IPS-18c (cell line): ENCODE results near the gene PRKAG1.

ENCODE experiments used
- H3K4me3 ChIP-seq: 2 replicates; pipeline ENCODE4 v1.7.0; 2013; ENCODE audit warnings: low read depth, mild to moderate bottlenecking, low read length, moderate library complexity; ENCODE audit not compliant: insufficient read depth
- H3K9me3 ChIP-seq: one replicate; pipeline ENCODE4 v1.6.1; 2013; ENCODE audit warnings: mild to moderate bottlenecking, low read length, moderate library complexity; ENCODE audit not compliant: control insufficient read depth, insufficient read depth

PRKAG1 gene

GRCh38 chr12:49023812-49024211, 5.2 kb upstream of the PRKAG1 start:
- Histone ChIP-seq H3K9me3 (no peaks in the 10 kb centered on the region), H3K4me3 (no peak overlapping the region)

GRCh38 chr12:49022558-49023178, 4.1 kb upstream of the PRKAG1 start:
- H3K4me3 ChIP-seq = no peak overlapping the region

GRCh38 chr12:49021292-49021915, 2.8 kb upstream of the PRKAG1 start:
- no peaks in the 10 kb centered on the region for H3K9me3 ChIP-seq
- no peak overlapping the region for H3K4me3 ChIP-seq

More at GRCh38 chr12:49022558-49023178, 4.1 kb upstream of the PRKAG1 start:
- H3K9me3 ChIP-seq = no peaks in the 10 kb centered on the region

- Histone ChIP-seq H3K9me3 (no peaks in the 10 kb centered on the region), H3K4me3 (no peak overlapping the region)
Observed at GRCh38 chr12:49020441-49020840, 1.9 kb upstream of the PRKAG1 start.

GRCh38 chr12:49019443-49020324, 1.1 kb upstream of the PRKAG1 start:
- Histone ChIP-seq H3K9me3 (no peaks in the 10 kb centered on the region), H3K4me3 (no peak overlapping the region)

GRCh38 chr12:49019120-49019430, 499 bp upstream of the PRKAG1 start:
- Histone ChIP-seq H3K9me3 (no peaks in the 10 kb centered on the region), H3K4me3 (peak overlapping the region; percentile 97)

GRCh38 chr12:49017891-49018260, 700 bp downstream of the PRKAG1 start:
- Histone ChIP-seq H3K9me3 (no peaks in the 10 kb centered on the region), H3K4me3 (peak overlapping the region; percentile 97)

- Histone ChIP-seq H3K9me3 (no peaks in the 10 kb centered on the region), H3K4me3 (no peak overlapping the region)
Observed at GRCh38 chr12:49015196-49015595, 3.4 kb downstream of the PRKAG1 start.

- Histone ChIP-seq H3K9me3 (no peaks in the 10 kb centered on the region), H3K4me3 (no peak overlapping the region)
Observed at GRCh38 chr12:49014547-49014946, 4.0 kb downstream of the PRKAG1 start.

- Histone ChIP-seq H3K4me3 (no peak overlapping the region), H3K9me3 (no peaks in the 10 kb centered on the region)
Observed at GRCh38 chr12:49013428-49013827, 5.1 kb downstream of the PRKAG1 start.

GRCh38 chr12:49012739-49013138, 5.8 kb downstream of the PRKAG1 start:
- Histone ChIP-seq H3K4me3 (no peak overlapping the region), H3K9me3 (no peaks in the 10 kb centered on the region)

GRCh38 chr12:49010092-49010668, 8.4 kb downstream of the PRKAG1 start:
- H3K4me3 ChIP-seq = no peak overlapping the region
- no peaks in the 10 kb centered on the region for H3K9me3 ChIP-seq

GRCh38 chr12:49008943-49009342, 9.6 kb downstream of the PRKAG1 start:
- no peaks in the 10 kb centered on the region for H3K9me3 ChIP-seq
- H3K4me3 ChIP-seq = no peak overlapping the region

GRCh38 chr12:49000346-49000745, 18.2 kb downstream of the PRKAG1 start:
- H3K4me3 ChIP-seq = no peak overlapping the region; the same call in 1 of the 2 replicates

GRCh38 chr12:48999371-49000131, 19.0 kb downstream of the PRKAG1 start, which contains the start of gene DDN:
Gene DDN, minus strand, starts transcription at chr12:48999375. Its CDS starts 88 bp downstream, at chr12:48999287.
- Histone ChIP-seq H3K4me3 (peak within 1 kb of the TSS; percentile 59), H3K9me3 (peaks cover 7% of the 10 kb centered on the region)

More at GRCh38 chr12:49000346-49000745, 18.2 kb downstream of the PRKAG1 start:
- peaks cover 7% of the 10 kb centered on the region for H3K9me3 ChIP-seq

- Histone ChIP-seq H3K4me3 (peak overlapping the region; percentile 59), H3K9me3 (peaks cover 7% of the 10 kb centered on the region)
Observed at GRCh38 chr12:48998497-48999353, 19.9 kb downstream of the PRKAG1 start.
